ENCODE measurements around the gene URAD. TPM values are rescaled to one million over a fixed set of nuclear protein-coding genes. Genes with fewer than 3 reads are reported as not detected.

The URAD gene
- total RNA-seq, 2 donors from 2014 or later = not detected

DNA sequence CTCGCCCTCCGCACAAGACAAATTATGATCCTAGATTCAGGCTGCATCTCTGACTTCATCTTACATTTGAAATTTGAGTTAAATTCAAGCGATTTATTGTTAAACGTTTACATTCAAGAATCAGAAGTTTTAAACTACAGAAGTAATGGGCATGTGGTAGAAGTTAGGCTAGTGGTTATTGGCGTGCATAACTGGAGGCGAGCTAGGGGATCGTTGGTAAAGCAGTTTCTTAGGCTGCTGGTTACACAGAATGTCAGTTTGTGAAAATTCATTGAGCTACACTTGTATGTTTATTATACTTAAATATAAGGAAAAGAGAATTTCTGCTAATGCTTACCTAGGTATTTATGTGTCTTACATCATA, 18.6 kb downstream of the URAD start:
- no peak overlapping the region for H3K4me3 ChIP-seq (ENCODE audit: low read length)
- no peak overlapping the region for H3K27ac ChIP-seq (ENCODE audit: low read depth, low read length)
- no peaks in the 10 kb centered on the region for H3K36me3 ChIP-seq (ENCODE audit: control insufficient read depth, insufficient read depth, low read length)
- DNase-seq = no peak
- no peaks in the 10 kb centered on the region for H3K9me3 ChIP-seq (ENCODE audit: control insufficient read depth, low read length)
- Mint-ChIP-seq H3K4me3 (no peak overlapping the region), H3K9me3 (no peaks in the 10 kb centered on the region), H3K36me3 (ENCODE audit: low read depth) (no peaks in the 10 kb centered on the region), H3K4me1 (peaks cover 28% of the 10 kb centered on the region), H3K27me3 (ENCODE audit: insufficient read depth) (peaks cover 100% of the 10 kb centered on the region), H3K27ac (no peak overlapping the region)
- peaks cover 100% of the 10 kb centered on the region for H3K27me3 ChIP-seq (ENCODE audit: control insufficient read depth, insufficient read depth, low read length, poor library complexity, severe bottlenecking)
- H3K9ac ChIP-seq (ENCODE audit: extremely low read depth, low read length, poor library complexity, severe bottlenecking) = no peak overlapping the region
- TF ChIP-seq, protein P1, sequence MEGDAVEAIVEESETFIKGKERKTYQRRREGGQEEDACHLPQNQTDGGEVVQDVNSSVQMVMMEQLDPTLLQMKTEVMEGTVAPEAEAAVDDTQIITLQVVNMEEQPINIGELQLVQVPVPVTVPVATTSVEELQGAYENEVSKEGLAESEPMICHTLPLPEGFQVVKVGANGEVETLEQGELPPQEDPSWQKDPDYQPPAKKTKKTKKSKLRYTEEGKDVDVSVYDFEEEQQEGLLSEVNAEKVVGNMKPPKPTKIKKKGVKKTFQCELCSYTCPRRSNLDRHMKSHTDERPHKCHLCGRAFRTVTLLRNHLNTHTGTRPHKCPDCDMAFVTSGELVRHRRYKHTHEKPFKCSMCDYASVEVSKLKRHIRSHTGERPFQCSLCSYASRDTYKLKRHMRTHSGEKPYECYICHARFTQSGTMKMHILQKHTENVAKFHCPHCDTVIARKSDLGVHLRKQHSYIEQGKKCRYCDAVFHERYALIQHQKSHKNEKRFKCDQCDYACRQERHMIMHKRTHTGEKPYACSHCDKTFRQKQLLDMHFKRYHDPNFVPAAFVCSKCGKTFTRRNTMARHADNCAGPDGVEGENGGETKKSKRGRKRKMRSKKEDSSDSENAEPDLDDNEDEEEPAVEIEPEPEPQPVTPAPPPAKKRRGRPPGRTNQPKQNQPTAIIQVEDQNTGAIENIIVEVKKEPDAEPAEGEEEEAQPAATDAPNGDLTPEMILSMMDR (conservative IDR thresholded peaks at IDR 0.05) = no peak
- peaks cover 13% of the 10 kb centered on the region for H3K4me1 ChIP-seq (ENCODE audit: control insufficient read depth, insufficient read depth, low read length)
- 0 to 9% methylated on average over 4 to 7 of the region's 7 CpGs for WGBS, 2 experiments (ENCODE audit: insufficient coverage in 1 of 2, insufficient read length in 1 of 2)

DNA sequence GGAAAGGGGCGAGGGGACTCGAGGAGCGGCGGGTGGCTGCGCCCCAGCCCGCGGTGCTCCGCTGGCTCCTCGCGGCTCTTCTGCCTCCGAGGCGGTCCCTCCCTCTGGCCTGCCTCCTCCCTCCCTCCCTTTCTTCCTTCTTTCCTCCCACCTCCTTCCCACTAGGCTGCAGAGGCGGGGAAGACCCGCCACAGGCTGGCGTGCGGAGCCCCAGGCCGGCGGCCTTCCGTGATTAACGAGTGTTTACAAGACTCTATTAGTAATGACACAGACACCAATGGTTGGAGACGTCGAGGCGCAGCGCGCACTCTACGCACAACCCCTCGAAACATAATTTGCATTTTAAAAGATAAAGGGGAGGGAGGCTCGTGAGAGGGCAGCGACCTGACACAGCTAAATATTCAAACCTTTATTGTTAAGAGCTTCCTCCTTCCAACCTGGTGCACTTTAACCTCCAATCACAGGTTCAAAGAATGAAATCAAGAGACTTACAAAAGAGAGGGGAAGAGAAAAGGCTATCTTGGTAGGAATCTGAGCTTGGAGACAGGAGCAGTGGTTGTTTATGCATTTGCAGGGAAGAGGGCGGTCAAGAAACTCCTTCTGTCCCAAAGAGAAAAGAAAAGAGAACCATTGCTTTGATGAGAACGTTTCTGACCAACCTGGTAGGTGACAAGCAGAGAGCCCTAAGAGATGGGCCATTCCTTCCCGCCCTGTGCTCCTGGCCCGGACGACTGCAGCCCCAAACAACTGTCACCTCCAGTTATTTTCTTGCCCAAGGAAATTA, 19.2 kb downstream of the URAD start, which contains the start of gene CDX2:
TSS of gene CDX2 (minus strand) at position 234 of the 784 bp plus-strand sequence. CDS start 309 bp downstream, outside the sequence.
- no peaks in the 10 kb centered on the region for H3K36me3 Mint-ChIP-seq (ENCODE audit: low read depth)
- Histone ChIP-seq H3K9me3 (ENCODE audit: control insufficient read depth, low read length) (no peaks in the 10 kb centered on the region), H3K4me1 (ENCODE audit: control insufficient read depth, insufficient read depth, low read length) (peaks cover 15% of the 10 kb centered on the region), H3K36me3 (ENCODE audit: control insufficient read depth, insufficient read depth, low read length) (no peaks in the 10 kb centered on the region), H3K27ac (ENCODE audit: low read depth, low read length) (no peak within 1 kb of the TSS), H3K4me3 (ENCODE audit: low read length) (no peak within 1 kb of the TSS), H3K27me3 (ENCODE audit: control insufficient read depth, insufficient read depth, low read length, poor library complexity, severe bottlenecking) (peaks cover 100% of the 10 kb centered on the region), H3K9ac (ENCODE audit: extremely low read depth, low read length, poor library complexity, severe bottlenecking) (no peak within 1 kb of the TSS)
- 2 to 20% methylated on average over 3 to 33 of the region's 34 CpGs for WGBS, 2 experiments (ENCODE audit: insufficient coverage in 1 of 2, insufficient read length in 1 of 2)
- H3K4me3 Mint-ChIP-seq = peak within 1 kb of the TSS; percentile 37
- peaks cover 29% of the 10 kb centered on the region for H3K4me1 Mint-ChIP-seq
- H3K27ac Mint-ChIP-seq = no peak within 1 kb of the TSS
- TF ChIP-seq, protein P1 (conservative IDR thresholded peaks at IDR 0.05) = no peak
- peaks cover 100% of the 10 kb centered on the region for H3K27me3 Mint-ChIP-seq (ENCODE audit: insufficient read depth)
- DNase-seq = peak; percentile 59
- no peaks in the 10 kb centered on the region for H3K9me3 Mint-ChIP-seq

DNA sequence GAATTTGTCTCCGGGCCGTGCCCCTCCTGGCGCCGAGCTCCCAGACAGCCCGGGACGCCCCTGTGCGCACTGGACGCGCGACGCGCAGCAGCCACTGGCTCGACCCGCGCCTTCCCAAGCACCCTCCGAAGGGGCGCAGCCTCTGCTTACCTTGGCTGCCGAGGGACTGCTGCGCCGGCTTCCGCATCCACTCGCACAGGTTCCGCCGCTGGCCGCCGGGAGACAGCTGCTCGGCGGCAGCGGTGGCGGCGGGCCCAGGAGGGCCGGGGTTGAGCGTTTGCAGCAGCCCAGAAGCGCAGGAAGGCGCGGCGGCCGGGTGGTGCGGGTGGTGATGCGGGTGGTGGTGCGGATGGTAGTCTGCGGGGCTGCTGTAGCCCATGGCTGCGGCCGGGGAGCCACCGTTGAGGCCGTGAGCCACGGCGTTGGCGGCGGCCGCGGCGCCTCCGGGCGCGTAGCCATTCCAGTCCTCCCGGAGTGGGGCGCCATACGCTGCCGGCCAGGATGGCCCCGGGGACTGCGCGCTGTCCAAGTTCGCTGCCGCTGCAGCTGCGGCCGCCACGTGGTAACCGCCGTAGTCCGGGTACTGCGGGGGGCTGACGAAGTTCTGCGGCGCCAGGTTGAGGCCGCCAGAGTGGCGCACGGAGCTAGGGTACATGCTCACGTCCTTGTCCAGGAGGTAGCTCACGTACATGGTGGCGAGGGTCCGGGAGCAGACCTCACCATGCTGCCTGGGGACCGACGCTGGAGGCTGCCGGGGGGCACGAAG, 20.0 kb downstream of the URAD start:
- peaks cover 100% of the 10 kb centered on the region for H3K27me3 ChIP-seq (ENCODE audit: control insufficient read depth, insufficient read depth, low read length, poor library complexity, severe bottlenecking)
- Mint-ChIP-seq H3K9me3 (no peaks in the 10 kb centered on the region), H3K4me1 (peaks cover 29% of the 10 kb centered on the region), H3K36me3 (ENCODE audit: low read depth) (no peaks in the 10 kb centered on the region), H3K4me3 (peak overlapping the region; percentile 37), H3K27me3 (ENCODE audit: insufficient read depth) (peaks cover 100% of the 10 kb centered on the region), H3K27ac (no peak overlapping the region)
- H3K9me3 ChIP-seq (ENCODE audit: control insufficient read depth, low read length) = no peaks in the 10 kb centered on the region
- peak; percentile 85 for DNase-seq
- no peaks in the 10 kb centered on the region for H3K36me3 ChIP-seq (ENCODE audit: control insufficient read depth, insufficient read depth, low read length)
- no peak overlapping the region for H3K4me3 ChIP-seq (ENCODE audit: low read length)
- H3K9ac ChIP-seq (ENCODE audit: extremely low read depth, low read length, poor library complexity, severe bottlenecking) = no peak overlapping the region
- peaks cover 15% of the 10 kb centered on the region for H3K4me1 ChIP-seq (ENCODE audit: control insufficient read depth, insufficient read depth, low read length)
- no peak overlapping the region for H3K27ac ChIP-seq (ENCODE audit: low read depth, low read length)
- TF ChIP-seq, protein P1 (conservative IDR thresholded peaks at IDR 0.05) = no peak
- WGBS, 2 experiments (ENCODE audit: insufficient coverage in 1 of 2, insufficient read length in 1 of 2) = 1 to 2% methylated on average over 36 to 86 of the region's 86 CpGs

All from endodermal cell (in vitro differentiated cells).